ENCODE measurements around the gene NUMA1. TPM values are rescaled to one million over a fixed set of nuclear protein-coding genes. Genes with fewer than 3 reads are reported as not detected.

The NUMA1 gene
- total RNA-seq, 4 donors from 2014 or later, result 345 to 650 (median 380) TPM

GRCh38 chr11:72039856-72040401 is 40.4 kb downstream of the NUMA1 start:
- 5% methylated on average over 6 of the region's 6 CpGs for WGBS, 2 donors
- DNase-seq (ENCODE audit: low spot score in 2 of 2), result no peak
- H3K9me3 ChIP-seq, result no peaks in the 10 kb centered on the region

DNA sequence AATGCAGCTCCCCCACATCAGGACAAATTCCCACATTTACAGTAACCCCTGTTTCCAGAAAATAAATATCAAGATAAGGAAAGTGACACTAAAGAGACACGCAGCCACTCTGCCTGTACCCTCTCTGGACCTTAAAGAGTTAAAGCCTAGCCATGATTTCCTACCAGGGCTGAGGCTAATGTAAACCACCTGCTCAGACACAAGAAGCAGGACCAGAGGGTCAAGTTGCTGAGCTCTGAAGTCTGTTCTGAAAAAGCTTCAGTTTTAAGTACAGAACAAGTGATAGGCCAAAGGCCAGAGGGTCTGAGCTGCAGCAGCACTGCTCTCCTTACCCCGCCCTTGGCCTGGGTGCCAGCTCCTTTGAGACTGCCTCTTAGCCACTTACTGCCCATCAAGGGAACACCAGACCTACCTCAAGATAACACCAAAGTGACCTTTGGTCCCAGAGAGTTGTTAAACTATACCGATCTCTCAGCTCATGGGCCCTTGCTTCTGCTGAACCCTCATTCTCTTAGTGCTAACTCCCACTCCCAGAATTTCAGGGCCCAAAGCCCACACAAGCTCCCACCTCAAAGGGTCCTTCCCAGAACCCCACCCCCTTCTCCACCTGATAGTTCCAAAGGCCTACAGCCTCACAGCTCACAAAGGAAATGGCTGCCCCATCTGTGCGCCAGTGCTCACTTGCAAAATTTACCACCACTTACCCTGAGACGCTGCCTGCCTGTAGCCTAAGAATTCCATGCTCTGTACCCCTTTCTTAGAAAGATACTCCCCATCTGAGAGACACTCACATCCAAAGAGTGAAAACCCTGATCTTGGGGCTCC is 41.1 kb downstream of the NUMA1 start:
- Histone ChIP-seq H3K36me3 (peaks cover 0 to 17% (median 7%) of the 10 kb centered on the region in 3 donors), H3K9me3 (no peaks in the 10 kb centered on the region), H3K4me1 (peaks cover 4 to 82% (median 50%) of the 10 kb centered on the region in 4 donors), H3K27me3 (no peaks in the 10 kb centered on the region), H3K4me3 (peak overlapping the region; percentile 43 to 65 (median 58)), H3K27ac (peak overlapping the region; percentile 91 to 100 (median 97))
- DNase-seq (ENCODE audit: low spot score in 2 of 2), result no peak
- WGBS, 2 donors, result 7 to 18% methylated on average over 5 of the region's 5 CpGs
- TF ChIP-seq EP300 (IDR thresholded peaks at IDR 0.05), result no peak
- TF ChIP-seq CTCF (IDR thresholded peaks at IDR 0.05), result no peak

More at GRCh38 chr11:72039856-72040401, 40.4 kb downstream of the NUMA1 start:
- Histone ChIP-seq H3K4me1 (peaks cover 4 to 76% (median 47%) of the 10 kb centered on the region in 4 donors), H3K4me3 (peak overlapping the region; percentile 43 to 65 (median 58)), H3K36me3 (peaks cover 0 to 10% (median under 1%) of the 10 kb centered on the region in 3 donors), H3K27ac (peak overlapping the region; percentile 91 to 100 (median 97)), H3K27me3 (no peaks in the 10 kb centered on the region)
- TF ChIP-seq EP300 (IDR thresholded peaks at IDR 0.05) (no peak), CTCF (IDR thresholded peaks at IDR 0.05) (no peak), POLR2A (IDR thresholded peaks at IDR 0.05) (no peak)

DNA sequence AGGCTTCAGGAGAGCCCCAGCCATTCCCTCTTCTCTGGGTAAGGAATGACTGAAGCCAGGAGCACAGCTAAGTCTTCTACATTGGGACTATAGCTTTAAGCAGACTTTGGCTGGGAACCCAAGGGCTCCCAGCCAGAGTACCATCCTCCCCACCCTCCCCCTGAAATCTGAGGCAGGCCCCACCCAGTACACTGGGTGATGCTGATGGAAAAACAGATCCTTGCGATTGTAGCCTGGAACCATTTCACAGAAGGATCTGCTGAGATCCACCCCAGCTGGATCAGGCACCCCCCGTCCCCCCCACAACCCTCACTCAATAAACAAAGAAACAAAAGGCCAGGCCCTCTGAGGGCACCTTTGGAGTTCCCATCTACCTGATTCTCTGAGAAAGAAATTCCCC is 41.9 kb downstream of the NUMA1 start:
- peaks cover 0 to 25% (median 7%) of the 10 kb centered on the region in 3 donors for H3K36me3 ChIP-seq
- 10 to 13% methylated on average over 2 of the region's 2 CpGs for WGBS, 2 donors
- H3K4me1 ChIP-seq, result peaks cover 4 to 80% (median 51%) of the 10 kb centered on the region in 4 donors
- peak overlapping the region; percentile 43 to 65 (median 58) for H3K4me3 ChIP-seq
- H3K27me3 ChIP-seq, result no peaks in the 10 kb centered on the region
- peak overlapping the region; percentile 91 to 100 (median 97) for H3K27ac ChIP-seq
- peak; percentile 60 to 71 for DNase-seq (ENCODE audit: low spot score in 2 of 2)
- H3K9me3 ChIP-seq, result no peaks in the 10 kb centered on the region
- TF ChIP-seq POLR2A (IDR thresholded peaks at IDR 0.05), result peak; percentile 30 to 73
- TF ChIP-seq CTCF (IDR thresholded peaks at IDR 0.05), result no peak
- TF ChIP-seq EP300 (IDR thresholded peaks at IDR 0.05), result peak; percentile 28 to 94

- peak overlapping the region in 3 of 4 donors; percentile 8 to 65 (median 60) for H3K4me3 ChIP-seq
- TF ChIP-seq EP300 (IDR thresholded peaks at IDR 0.05), result no peak
- no peak for DNase-seq (ENCODE audit: low spot score in 2 of 2)
- H3K36me3 ChIP-seq, result peaks cover 0 to 32% (median 7%) of the 10 kb centered on the region in 3 donors
- peak overlapping the region; percentile 91 to 100 (median 97) for H3K27ac ChIP-seq
- H3K9me3 ChIP-seq, result no peaks in the 10 kb centered on the region
- WGBS, 2 donors, result 25 to 37% methylated on average over 4 of the region's 4 CpGs
- H3K4me1 ChIP-seq, result peaks cover 4 to 80% (median 50%) of the 10 kb centered on the region in 4 donors
- no peaks in the 10 kb centered on the region for H3K27me3 ChIP-seq
Observed at GRCh38 chr11:72037554-72038311, 42.6 kb downstream of the NUMA1 start.

- peaks cover 0 to 40% (median 7%) of the 10 kb centered on the region in 3 donors for H3K36me3 ChIP-seq
- 35 to 45% methylated on average over 3 of the region's 3 CpGs for WGBS, 2 donors
- TF ChIP-seq CTCF (IDR thresholded peaks at IDR 0.05) (no peak), EP300 (IDR thresholded peaks at IDR 0.05) (no peak), POLR2A (IDR thresholded peaks at IDR 0.05) (no peak)
- no peaks in the 10 kb centered on the region for H3K27me3 ChIP-seq
- peaks cover 0 to 78% (median 43%) of the 10 kb centered on the region in 4 donors for H3K4me1 ChIP-seq
- no peak overlapping the region for H3K4me3 ChIP-seq
- no peaks in the 10 kb centered on the region for H3K9me3 ChIP-seq
- peak overlapping the region in 2 of 4 donors; percentile 31 to 36 for H3K27ac ChIP-seq
- no peak for DNase-seq (ENCODE audit: low spot score in 2 of 2)
Observed at GRCh38 chr11:72036687-72037086, 43.7 kb downstream of the NUMA1 start.

Measured in tibial nerve (tissue), 4 donors.